Stimulated activated CD4-positive, alpha-beta T cell treated with anti-CD3 and anti-CD28 coated beads, Interleukin-1b, Interleukin-23, amount 100 ng/mL, for 24 hours (primary cell): Measurements from ENCODE around the gene ZNF287.
A peak's percentile ranks its signal among the peaks of the same experiment; 100 is the strongest.
"Not testable (repeated sequence)": the region's sequence is repeated elsewhere in the genome, so short reads cannot be mapped to it uniquely, and the experiment has no call there.

Source experiments
- DNase-seq, 4 experiments: peaks; one replicate each; pipeline ENCODE4 v3.0.0-alpha.2; 2020; ENCODE audit warnings: low read depth in 4 of 4, low spot score in 1 of 4

ZNF287 gene

DNA sequence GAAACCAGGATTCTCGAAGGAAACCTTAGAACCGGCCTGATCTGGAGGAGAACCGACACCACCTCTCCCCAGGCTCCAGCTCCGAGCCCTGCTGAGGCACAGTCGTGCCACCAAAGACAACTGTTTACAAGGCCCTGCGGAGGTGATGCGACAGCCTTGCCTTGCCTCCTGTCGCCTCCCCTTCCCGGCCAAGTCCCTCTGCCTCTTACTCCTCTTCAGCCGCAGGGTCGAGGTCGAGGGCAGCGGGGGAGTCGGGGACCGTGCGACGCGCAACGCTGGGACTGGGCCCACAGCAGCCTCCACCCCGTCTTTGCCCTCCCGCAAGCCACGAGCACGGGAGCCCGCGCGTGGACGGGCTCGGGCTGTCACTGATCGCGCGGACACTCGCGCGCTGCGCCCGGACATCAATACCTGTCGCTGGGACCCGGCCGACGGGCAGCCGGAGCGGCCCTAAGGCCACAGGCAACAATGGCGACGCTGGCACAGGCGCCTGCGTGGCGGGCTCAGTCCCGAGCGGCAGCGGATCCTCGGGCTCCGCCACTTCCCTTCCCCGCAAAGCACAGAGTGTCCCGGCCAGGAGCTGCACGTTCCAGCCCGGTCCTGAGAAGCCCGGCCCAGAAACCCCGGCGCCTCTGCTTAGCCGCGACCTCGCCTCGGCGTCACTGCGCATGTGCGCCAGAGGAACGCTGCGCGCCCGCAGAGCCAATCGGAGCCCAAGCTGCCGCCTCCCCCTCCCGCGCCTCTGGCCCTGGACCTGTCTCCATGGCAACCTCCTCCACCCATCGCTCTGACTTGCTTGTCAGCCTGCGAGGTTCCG is at the start of gene ZNF287:
Gene ZNF287 (minus strand): TSS at position 664 of the 817 bp plus-strand sequence. CDS start 1,473 bp downstream, outside the sequence.
- DNase-seq: peak; percentile 79 to 94 (median 90)

- DNase-seq: no peak
Measured at GRCh38 chr17:16617481-16618060, 48.6 kb upstream of the ZNF287 start.

DNA sequence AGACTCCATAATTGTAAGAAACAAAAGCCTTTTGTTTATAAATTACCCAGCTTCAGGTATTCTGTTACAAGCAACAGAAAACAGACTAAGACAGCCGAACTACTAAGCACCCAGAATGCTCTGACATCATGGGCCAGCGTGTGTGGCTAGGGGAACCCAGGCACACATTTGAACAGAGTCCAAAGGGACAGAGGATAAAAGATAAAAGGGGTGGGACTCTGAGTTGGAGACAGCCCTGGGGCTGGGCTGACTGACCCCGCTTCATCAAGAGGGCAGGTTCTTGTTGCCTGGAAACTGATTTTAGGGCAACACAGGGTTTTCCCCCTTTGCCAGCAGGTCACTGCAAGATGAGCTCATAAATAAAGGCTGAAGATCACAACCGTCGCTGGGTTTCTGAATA is 30.5 kb upstream of the ZNF287 start:
- no peak for DNase-seq

GRCh38 chr17:16593356-16594102 is 24.5 kb upstream of the ZNF287 start:
- no peak for DNase-seq

GRCh38 chr17:16589097-16589969 is 20.3 kb upstream of the ZNF287 start:
- peak; percentile 81 to 91 (median 88) for DNase-seq

DNA sequence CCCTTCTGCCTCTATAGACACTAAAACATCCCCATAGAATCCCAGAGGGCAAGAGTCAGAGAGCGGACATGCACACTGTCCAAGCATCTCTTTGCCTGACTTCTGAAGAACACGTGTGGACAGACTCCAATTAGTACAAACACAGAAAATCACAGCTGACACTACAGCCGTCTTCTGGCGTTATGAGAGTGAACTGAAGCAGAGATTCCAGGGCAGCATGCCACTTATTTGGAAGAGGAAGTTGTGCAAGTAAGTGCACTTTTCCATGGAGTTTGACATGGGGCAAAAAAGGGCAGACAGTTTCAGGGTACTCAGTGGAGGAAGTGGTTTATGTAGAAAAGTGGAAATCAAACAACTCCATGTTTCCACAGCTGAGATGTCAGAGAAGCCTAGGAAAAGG is 16.8 kb upstream of the ZNF287 start:
- DNase-seq: no peak

DNA sequence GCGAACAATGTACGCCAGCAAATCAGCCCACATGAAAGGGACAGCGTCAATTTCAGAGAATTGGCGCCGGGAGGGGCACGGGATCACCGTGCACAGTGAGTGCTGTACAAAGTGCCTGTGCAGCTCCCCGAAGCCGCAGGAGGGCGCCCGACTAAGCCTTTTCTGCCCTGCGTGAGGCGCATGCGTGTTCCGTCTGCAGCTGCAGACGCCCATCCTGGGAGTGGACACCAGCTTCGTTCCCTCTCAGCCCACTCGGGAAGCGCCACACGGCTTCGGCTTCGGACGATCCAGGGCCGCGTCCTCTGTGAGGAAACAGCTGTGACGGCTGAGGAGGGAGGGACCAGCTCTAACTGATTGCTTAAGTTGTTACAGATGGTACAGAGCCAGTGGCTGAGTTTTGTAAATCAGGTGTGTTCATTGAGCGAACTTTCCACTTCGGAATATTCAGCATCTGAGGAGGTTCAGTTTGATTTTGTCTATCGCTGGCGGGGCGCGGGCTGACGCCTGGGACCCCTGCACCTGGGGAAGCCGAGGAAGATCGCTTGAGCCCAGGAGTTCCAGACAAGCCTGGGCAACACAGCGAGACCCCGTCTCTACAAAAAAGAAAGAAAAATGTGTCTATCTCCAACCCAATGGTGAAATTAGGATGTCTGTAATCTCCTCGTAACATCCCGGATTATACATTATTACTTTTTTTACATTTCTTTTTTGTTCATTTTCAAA is 15.4 kb upstream of the ZNF287 start:
- DNase-seq: peak; percentile 81 to 90 (median 88)

DNA sequence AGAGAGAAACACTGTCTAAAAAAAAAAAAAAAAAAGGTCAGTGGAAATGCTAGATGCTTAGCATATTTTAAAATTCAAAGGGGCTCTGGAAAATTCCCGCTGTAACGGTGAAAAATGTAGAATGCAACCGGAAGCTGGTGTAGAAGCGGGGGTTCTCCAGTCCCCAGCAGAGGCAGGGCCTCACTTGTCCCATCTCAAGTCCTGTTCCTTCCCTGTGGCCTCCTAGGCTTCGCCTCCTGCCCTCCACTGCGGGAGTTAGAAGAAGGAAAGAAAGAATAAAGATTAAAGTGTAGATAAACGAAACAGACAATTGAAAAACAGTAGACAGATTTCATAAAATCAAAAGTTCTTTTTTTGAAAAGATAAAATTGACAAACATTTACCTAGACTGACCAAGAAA is 14.8 kb upstream of the ZNF287 start:
- no peak for DNase-seq

DNA sequence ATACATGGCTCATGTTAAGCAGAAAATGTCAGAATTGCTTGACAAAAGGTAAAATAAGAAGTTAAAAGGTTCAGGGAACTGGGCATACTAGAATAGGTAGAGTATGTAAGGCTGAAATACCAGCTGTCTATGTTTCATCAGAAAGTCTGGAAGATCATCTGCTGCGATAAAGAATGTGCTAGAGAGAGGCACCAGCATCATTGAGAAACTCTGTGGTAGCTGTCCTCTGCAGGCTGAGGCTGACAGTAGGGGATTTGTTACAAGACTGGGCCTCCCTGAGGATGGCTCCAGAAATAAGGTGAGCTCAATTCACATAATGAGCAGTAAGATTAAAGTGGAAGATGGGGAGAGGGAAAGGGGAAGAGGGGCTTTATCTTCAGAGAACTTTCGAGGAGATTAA is 4.5 kb upstream of the ZNF287 start:
- no peak for DNase-seq

DNA sequence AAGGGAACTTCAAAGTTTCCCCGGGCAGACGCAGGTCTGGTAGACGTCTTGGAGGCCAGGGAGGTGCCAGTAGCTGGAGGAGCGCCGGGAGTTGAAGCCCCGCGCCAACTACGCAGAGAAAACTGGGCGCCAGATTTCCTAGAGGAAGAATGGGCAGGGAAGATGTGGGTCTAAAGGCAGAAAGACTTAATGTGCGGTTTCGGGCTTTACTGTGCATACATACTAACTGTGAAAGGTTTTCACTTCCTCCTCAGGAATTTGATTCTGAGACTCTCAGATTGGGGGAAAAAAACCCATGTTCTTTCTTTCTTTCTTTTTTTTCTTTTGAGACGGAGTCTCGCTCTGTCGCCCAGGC is 331 bp upstream of the ZNF287 start:
- DNase-seq: no peak

DNA sequence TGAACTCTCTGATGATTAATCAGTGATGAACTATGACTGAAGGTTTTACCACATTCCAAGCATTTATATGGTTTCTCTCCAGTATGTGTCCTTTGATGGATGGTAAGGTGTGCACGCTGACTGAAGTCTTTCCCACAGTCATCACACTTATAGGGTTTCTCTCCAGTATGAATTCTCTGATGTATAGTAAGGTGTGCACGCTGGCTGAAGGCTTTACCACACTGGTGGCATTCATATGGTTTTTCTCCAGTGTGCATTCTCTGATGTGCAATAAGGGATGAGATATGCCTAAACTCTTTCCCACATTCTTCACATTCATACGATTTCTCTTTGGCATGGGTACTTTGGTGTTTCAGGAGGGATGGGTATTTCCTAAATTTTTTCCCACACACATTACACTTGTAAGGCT is 16.4 kb downstream of the ZNF287 start:
- DNase-seq: no peak

DNA sequence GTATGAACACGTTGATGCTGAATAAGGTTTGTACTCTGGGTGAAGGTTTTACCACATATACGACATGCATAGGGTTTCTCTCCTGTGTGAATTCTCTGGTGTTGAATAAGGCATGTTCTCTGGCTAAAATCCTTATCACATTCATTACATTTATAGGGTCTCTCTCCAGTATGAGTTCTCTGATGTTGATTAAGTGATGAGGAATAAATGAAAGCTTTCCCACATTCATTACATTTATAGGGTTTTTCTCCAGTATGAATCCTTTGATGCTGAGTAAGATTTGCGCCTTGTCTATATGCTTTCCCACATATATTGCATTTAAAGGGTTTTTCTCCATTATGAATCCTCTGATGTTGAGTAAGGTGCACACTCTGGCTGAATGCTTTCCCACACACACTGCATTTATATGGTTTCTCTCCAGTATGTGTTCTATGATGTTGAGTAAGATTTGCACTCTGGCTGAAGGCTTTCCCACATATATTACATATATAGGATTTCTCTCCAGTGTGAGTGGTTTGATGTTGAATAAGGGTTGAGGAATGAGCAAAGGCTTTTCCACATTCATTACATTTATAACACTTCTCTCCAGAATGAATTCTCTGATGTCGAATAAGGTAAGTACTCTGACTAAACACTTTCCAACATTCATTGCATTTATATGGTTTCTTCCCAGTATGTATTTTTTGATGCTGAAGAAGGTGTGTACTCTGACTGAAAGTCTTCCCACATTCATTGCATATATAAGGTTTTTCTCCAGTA is 16.9 kb downstream of the ZNF287 start:
- DNase-seq: no peak

- no peak for DNase-seq
Measured at GRCh38 chr17:16537130-16537458, 31.9 kb downstream of the ZNF287 start.

DNA sequence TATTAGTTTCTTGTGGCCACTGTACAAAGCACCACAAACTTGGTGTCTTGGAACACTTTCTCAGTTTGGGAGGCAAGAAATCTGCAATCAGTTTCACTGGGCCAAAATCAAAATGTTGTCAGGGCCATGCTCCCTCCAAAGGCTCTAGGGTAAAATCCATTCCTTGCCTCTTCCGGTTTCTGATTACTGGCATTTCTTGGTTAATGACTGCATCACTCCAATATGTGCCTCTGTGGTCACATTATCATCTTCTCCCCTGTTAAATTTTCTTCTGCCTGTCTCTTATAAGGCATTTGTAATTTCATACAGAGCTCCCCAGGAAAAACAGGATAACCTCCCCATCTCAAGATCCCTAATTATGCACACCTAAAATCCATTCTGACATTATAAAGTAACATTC is 34.8 kb downstream of the ZNF287 start:
- no peak for DNase-seq

DNA sequence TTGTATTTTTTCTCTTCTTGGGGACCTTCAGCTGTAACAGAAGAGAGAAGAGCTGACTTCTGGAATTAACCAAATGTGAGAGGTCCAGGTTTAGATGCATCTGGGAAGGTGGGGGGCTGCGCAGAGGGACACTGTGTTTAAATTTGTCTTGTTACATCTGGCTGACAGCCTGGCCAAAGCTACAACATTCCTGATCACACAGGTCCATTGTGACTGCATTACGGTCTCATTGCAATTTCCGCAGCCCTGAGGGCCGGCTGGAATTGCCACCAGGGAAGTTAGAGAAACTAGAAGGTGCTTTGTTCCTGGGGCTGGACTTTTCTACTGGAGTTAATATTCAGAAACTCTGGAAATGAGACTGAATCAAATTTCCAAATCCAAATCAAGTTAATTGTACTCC is 39.1 kb downstream of the ZNF287 start:
- DNase-seq: no peak

DNA sequence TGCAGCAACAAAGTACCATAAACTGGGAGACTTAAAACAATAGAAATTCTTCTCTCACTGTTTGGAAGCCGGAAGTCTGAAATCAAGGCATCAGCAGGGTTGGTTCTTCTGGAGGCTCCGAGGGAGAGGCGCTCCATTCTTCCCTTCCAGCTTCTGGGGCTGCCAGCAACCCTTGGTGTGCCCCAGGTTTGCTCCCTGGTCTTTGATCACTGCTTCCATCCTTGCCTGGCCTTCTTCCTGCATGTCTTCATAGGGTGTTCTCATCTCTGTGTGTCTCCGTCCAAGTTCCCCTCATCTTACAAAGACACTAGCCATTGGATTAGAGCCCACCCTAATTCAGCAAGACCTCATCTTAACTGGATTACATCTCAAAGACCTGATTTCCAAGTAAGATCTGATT is 41.7 kb downstream of the ZNF287 start:
- DNase-seq: no peak

- DNase-seq: not testable (repeated sequence)
Measured at GRCh38 chr17:16525556-16525955, 43.4 kb downstream of the ZNF287 start.

DNA sequence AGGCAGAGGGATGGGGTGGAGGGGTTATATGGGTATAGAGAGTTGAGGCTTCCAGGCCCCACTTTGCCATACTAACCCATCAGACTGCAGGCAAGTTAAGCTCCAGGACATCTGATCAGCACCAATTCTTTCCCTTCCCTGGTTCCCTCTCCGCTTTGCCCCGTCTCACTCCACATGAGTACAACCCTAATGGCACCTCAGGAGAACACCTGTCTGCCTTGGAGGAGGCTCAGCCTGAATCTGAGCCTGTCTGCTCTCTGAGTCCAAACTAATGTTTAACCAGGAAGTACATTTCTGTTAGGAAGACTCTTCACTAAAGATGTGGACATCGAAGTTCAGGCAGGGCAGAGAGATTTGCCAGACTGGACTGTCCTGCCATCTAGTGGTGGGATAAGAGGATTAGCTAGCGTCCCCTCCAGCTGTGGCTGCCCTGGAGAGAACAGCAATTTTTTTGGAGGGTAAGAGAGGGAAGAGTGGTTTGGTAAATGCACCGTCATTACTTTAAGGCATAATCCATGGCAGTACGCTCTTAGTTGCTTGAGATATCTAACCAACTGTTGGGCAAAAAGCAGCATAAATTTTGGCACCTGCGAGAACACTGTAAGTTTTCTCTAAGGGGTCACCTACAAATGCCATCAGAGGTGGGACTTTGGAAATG is 47.8 kb downstream of the ZNF287 start:
- DNase-seq: peak; percentile 24 to 48 (median 30)

GRCh38 chr17:16519021-16519420 is 50.0 kb downstream of the ZNF287 start:
- no peak for DNase-seq
